ENCODE results near the gene ETV2. TPM values are rescaled to one million over a fixed set of nuclear protein-coding genes. Genes with fewer than 3 reads are reported as not detected.

ETV2 gene
- total RNA-seq: 0.18 and 0.28 TPM in 2 replicates

GRCh38 chr19:35641515-35642151 is at the start of gene ETV2:
Gene ETV2 (plus strand): TSS chr19:35641745. CDS start chr19:35642461, 716 bp downstream.

GRCh38 chr19:35612559-35613321 is 28.8 kb upstream of the ETV2 start, which contains the start of gene HAUS5:
Gene HAUS5 (plus strand): TSS chr19:35612735. CDS start chr19:35612795, 60 bp downstream.

DNA sequence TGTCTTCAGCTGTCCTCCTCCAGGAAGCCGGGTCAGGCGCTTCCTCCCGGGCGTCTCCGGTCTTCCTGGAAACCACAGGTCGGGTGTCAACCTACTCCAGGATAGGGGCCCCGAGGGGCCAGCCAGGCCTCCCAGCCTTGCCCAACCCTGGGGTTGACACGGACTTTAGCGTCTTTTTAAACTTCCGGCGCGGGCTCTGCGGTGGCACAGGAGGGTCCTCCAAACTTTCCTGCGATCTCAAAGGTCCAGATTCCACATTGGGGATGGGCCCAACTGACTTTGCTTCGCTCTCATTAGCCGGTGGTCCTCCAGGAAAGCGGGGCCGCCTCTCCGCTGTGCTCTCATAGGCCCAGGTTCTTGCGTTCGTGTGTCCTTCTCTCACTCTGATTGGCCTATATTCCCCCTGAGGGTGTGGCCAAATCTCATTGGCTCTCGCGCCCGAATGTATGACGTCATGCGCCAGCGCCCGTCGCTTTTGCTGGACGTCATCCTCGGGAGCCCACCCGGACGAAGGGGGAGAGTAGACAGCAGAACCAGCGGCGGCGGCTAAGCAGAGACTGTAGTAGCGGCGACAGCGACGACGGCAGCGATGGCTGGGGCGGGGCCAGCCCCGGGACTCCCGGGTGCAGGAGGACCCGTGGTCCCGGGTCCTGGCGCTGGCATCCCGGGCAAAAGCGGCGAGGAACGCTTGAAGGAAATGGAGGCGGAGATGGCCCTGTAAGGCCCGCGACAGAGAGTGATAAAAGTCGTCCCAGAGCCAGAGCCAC is 12.8 kb upstream of the ETV2 start, which contains the start of gene RBM42:
Gene RBM42, plus strand, starts transcription at position 472 of the 767 bp plus-strand sequence. Its CDS starts 118 bp downstream, at position 590.

DNA sequence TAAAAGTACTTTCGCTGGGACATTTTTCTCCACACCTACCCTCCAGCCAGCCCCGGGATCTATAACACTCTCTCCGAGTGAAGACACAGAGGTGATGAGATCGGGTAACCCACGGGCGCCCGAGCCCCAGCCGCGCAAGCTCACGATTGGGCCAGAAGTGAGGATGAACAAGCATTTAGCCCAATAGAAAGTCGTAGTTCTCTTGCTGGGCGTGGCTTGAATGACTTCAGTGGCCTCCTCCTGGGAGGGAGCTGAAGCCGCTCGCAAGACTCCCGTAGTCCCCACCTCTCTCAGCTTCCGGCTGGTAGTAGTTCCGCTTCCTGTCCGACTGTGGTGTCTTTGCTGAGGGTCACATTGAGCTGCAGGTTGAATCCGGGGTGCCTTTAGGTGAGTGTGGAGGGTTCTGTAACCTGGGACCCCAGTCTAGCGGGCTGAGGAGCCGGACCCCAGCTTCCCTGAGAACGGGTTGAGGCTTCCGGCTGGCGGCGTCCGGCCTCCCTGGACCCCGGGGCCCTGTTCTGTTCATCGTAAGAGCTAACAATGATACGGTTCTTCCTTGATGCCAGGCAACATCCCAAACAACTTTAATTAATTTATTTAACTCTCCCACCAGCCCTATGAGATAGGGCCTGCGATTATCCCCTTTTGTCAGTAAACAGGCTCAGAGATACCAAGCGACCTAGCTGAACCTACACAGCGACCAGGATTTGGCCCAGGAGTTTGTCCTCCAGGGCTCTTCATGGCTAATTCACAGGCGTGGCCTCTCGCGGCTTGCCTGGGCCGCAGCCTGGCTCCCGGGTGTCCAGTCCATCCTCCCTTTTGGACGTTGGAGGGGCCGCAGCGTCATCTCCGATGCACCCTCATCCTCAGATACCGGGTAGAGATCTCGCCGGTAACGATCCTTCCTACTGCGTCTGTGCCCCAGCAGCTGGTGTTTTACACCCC is 6.7 kb downstream of the ETV2 start, which contains the start of gene COX6B1:
Gene COX6B1, plus strand, starts transcription at position 307 of the 945 bp plus-strand sequence. CDS start 2,921 bp downstream, outside the sequence.

DNA sequence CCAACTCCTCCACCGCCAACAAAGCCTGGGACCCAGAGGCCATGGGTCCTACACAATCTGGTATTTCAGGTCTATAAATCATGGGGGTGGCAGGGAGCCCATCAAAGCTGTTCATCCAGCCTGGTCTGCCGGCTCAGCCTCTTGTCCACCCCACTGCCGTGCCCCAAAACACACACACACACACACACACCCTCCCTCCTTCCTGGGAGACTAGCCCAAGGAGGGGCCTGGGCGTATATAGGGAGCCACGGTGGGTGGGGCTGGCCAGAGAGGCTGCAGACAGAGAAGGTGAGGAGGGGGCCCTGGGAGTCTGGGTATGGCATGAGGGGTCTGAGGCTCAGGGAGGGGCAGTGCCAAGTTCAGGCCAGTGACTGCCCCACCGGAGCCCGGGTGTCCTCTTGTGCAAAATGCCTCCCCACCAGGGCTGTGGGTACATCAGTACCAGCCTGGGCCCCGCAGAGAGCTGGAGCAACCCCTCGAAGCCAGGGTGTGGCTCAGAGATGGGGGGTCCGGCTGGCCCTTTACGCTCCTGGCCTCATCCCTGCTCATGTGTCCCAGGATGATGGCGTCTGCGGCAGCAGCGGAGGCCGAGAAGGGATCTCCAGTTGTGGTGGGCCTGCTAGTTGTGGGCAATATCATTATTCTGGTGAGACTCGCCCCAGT is 24.8 kb downstream of the ETV2 start, which contains the start of gene UPK1A:
Gene UPK1A, plus strand, starts transcription at position 267 of the 663 bp plus-strand sequence. Its CDS starts 296 bp downstream, at position 563.

Other genes starting within 250 kb of the ETV2 start
- gene FFAR2, start 193.5 kb upstream of the ETV2 start, total RNA-seq: not detected in 2 replicates
- gene KRTDAP, start 151.3 kb upstream of the ETV2 start, total RNA-seq: not detected in 2 replicates
- gene DMKN, start 128.1 kb upstream of the ETV2 start, total RNA-seq: 4.0 and 18.3 TPM in 2 replicates
- gene SBSN, start 113.4 kb upstream of the ETV2 start, total RNA-seq: 2.1 and 9.3 TPM in 2 replicates
- gene GAPDHS, start 108.3 kb upstream of the ETV2 start, total RNA-seq: not detected in 2 replicates
- 81.8 and 120 TPM in 2 replicates for gene TMEM147, start 96.1 kb upstream of the ETV2 start, total RNA-seq
- gene ATP4A, start 78.1 kb upstream of the ETV2 start, total RNA-seq: not detected in 2 replicates
- gene PMIS2, start 55.6 kb upstream of the ETV2 start, total RNA-seq: not detected in 2 replicates
- gene HAUS5, start 29.0 kb upstream of the ETV2 start, total RNA-seq: 3.0 and 3.5 TPM in 2 replicates
- gene RBM42, start 12.7 kb upstream of the ETV2 start, total RNA-seq: 33.4 and 34.0 TPM in 2 replicates
- gene COX6B1, start 6.6 kb downstream of the ETV2 start, total RNA-seq: 495 and 644 TPM in 2 replicates
- gene UPK1A, start 24.8 kb downstream of the ETV2 start, total RNA-seq: 0.09 TPM in 1 of 2 replicates, not detected in the other
- gene ZBTB32, start 62.8 kb downstream of the ETV2 start, total RNA-seq: not detected in 2 replicates
- 2.6 and 4.2 TPM in 2 replicates for gene KMT2B, start 76.3 kb downstream of the ETV2 start, total RNA-seq
- 1.00 and 1.8 TPM in 2 replicates for gene IGFLR1, start 100.7 kb downstream of the ETV2 start, total RNA-seq
- gene U2AF1L4, start 103.7 kb downstream of the ETV2 start, total RNA-seq: 5.5 and 7.8 TPM in 2 replicates
- gene PSENEN, start 103.9 kb downstream of the ETV2 start, total RNA-seq: 13.5 and 14.0 TPM in 2 replicates
- 7.4 and 10.1 TPM in 2 replicates for gene LIN37, start 106.8 kb downstream of the ETV2 start, total RNA-seq
- 50.3 and 88.4 TPM in 2 replicates for gene HSPB6, start 115.3 kb downstream of the ETV2 start, total RNA-seq
- gene PROSER3, start 116.4 kb downstream of the ETV2 start, total RNA-seq: 2.5 and 3.3 TPM in 2 replicates
- gene ARHGAP33, start 133.8 kb downstream of the ETV2 start, total RNA-seq: 1.00 and 1.3 TPM in 2 replicates
- not detected in 2 replicates for gene PRODH2, start 171.1 kb downstream of the ETV2 start, total RNA-seq
- not detected in 2 replicates for gene NPHS1, start 210.8 kb downstream of the ETV2 start, total RNA-seq
- not detected in 2 replicates for gene KIRREL2, start 215.2 kb downstream of the ETV2 start, total RNA-seq
- 1.7 and 3.9 TPM in 2 replicates for gene APLP1, start 226.8 kb downstream of the ETV2 start, total RNA-seq

Data from smooth muscle cell of bladder (primary cell).